K562 (cell line): ENCODE data around the gene COQ8A. TPM values are rescaled to one million over a fixed set of nuclear protein-coding genes. Genes with fewer than 3 reads are reported as not detected.
A peak's percentile ranks its signal among the peaks of the same experiment; 100 is the strongest.

Experiments used
- CREM ChIP-seq: IDR thresholded peaks from 2 replicates; pipeline ENCODE4 v1.6.1; 2014; ENCODE audit warnings: antibody characterized with exemption, low read depth
- CSDE1 ChIP-seq, 2 experiments: fragments of 450-650 bp; IDR thresholded peaks; 2 replicates each; pipeline ENCODE4 v1.6.1; 2016; ENCODE audit warnings: mild to moderate bottlenecking in 1 of 2
- CTBP1 ChIP-seq: fragments of 450-650 bp; IDR thresholded peaks from 2 replicates; pipeline ENCODE4 v1.6.1; 2016; ENCODE audit warnings: borderline replicate concordance
- GATAD2A ChIP-seq: fragments of 450-650 bp; IDR thresholded peaks from 2 replicates; pipeline ENCODE4 v1.6.1; 2017
- KDM4B ChIP-seq, 2 experiments: fragments of 450-650 bp in 1 of 2; sonication (generic) in 1 of 2; IDR thresholded peaks; 2 replicates each; pipeline ENCODE4 v1.6.1; 2016 to 2017; ENCODE audit warnings: borderline replicate concordance in 2 of 2, antibody characterized with exemption in 1 of 2, low read depth in 1 of 2, mild to moderate bottlenecking in 1 of 2
- TFE3 ChIP-seq: fragments of 450-650 bp; formaldehyde crosslinking; IDR thresholded peaks from 2 replicates; pipeline ENCODE4 v1.4.0; 2020; ENCODE audit warnings: mild to moderate bottlenecking, mixed read lengths
- U2AF2 ChIP-seq: fragments of 200-400 bp; formaldehyde crosslinking; optimal IDR thresholded peaks from 2 replicates; pipeline ENCODE3; 2017; ENCODE audit warnings: low read depth, mild to moderate bottlenecking, low read length
- polyA plus RNA-seq, 8 experiments: library from polyadenylated mRNA; depleted of rRNA in 4 of 8; stranded (reverse) in 5 of 8; unstranded in 3 of 8; fragments of >200 nt; fragmentation: Nextera tagmentation in 2 of 8; fragmentation: Illumina TruSeq in 1 of 8; extraction: Ambion mirVana in 2 of 8; extraction: Trizol in 1 of 8; gene quantifications; 2 replicates each; pipeline versions ENCODE4 v1.2.1 to v1.2.3, GENCODE V29; 2011 to 2014; ENCODE audit warnings: inconsistent platforms in 1 of 8, missing spikeins in 1 of 8
- total RNA-seq, 7 experiments: library from RNA; depleted of rRNA in 6 of 7; stranded (reverse); fragments of >200 nt in 6 of 7; fragmentation: Illumina TruSeq in 2 of 7; extraction: Trizol in 2 of 7; gene quantifications; 2 replicates each; pipeline versions ENCODE4 v1.2.1 to v1.2.3, GENCODE V29; 2011 to 2021; ENCODE audit warnings: low replicate concordance in 1 of 7
- TF ChIP-seq, protein P1 (sequence below), 3 experiments: fragments of 200-800 bp in 1 of 3; fragments of 250-450 bp in 1 of 3; fragments of 450-650 bp in 1 of 3; sonication (Bioruptor Pico) in 1 of 3; sonication (Bioruptor generic) in 1 of 3; formaldehyde crosslinking in 1 of 3; IDR thresholded peaks; 2 replicates each; pipeline versions ENCODE4 v1.6.1 to v1.8.0; 2016 to 2022; ENCODE audit warnings: mild to moderate bottlenecking in 2 of 3, missing genetic modification characterization in 2 of 3, missing compliant biosample characterization in 1 of 3, moderate library complexity in 1 of 3

COQ8A gene
- total and polyA plus RNA-seq, 9 of the 15 experiments (the other 6 are each of a cell fraction or from before 2014, with no cell fraction given), result 2.6 to 54.3 (median 32.4) TPM

GRCh38 chr1:226939438-226940028, 561 bp upstream of the COQ8A start (continued):
- TF ChIP-seq, protein P1, sequence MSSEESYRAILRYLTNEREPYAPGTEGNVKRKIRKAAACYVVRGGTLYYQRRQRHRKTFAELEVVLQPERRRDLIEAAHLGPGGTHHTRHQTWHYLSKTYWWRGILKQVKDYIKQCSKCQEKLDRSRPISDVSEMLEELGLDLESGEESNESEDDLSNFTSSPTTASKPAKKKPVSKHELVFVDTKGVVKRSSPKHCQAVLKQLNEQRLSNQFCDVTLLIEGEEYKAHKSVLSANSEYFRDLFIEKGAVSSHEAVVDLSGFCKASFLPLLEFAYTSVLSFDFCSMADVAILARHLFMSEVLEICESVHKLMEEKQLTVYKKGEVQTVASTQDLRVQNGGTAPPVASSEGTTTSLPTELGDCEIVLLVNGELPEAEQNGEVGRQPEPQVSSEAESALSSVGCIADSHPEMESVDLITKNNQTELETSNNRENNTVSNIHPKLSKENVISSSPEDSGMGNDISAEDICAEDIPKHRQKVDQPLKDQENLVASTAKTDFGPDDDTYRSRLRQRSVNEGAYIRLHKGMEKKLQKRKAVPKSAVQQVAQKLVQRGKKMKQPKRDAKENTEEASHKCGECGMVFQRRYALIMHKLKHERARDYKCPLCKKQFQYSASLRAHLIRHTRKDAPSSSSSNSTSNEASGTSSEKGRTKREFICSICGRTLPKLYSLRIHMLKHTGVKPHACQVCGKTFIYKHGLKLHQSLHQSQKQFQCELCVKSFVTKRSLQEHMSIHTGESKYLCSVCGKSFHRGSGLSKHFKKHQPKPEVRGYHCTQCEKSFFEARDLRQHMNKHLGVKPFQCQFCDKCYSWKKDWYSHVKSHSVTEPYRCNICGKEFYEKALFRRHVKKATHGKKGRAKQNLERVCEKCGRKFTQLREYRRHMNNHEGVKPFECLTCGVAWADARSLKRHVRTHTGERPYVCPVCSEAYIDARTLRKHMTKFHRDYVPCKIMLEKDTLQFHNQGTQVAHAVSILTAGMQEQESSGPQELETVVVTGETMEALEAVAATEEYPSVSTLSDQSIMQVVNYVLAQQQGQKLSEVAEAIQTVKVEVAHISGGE (CRISPR knock-in tag; IDR thresholded peaks at IDR 0.05), result peak in 2 of 3 experiments; percentile 57 to 74; a peak in 2 of 6 replicates
- no peak for TF ChIP-seq CSDE1 (IDR thresholded peaks at IDR 0.05)
- peak; percentile 27; the same call in 1 of the 2 replicates for TF ChIP-seq CREM
- TF ChIP-seq CTBP1, result no peak; the same call in 1 of the 2 replicates
- peak in 1 of 2 experiments; percentile 65; a peak in 1 of 4 replicates for TF ChIP-seq KDM4B (IDR thresholded peaks at IDR 0.05; ENCODE audit: borderline replicate concordance in 2 of 2, low read depth in 1 of 2)
- no peak for TF ChIP-seq GATAD2A
- TF ChIP-seq U2AF2, result no peak
- TF ChIP-seq TFE3 (CRISPR knock-in tag), result no peak
